ENCODE results near the gene QSOX1.

QSOX1 gene

GRCh38 chr1:180251526-180252305 lies 97.0 kb downstream of the QSOX1 start:
- Histone ChIP-seq H3K27ac (ENCODE audit: low read depth, low read length) (no peak overlapping the region), H3K4me3 (ENCODE audit: low read length) (no peak overlapping the region), H3K9ac (ENCODE audit: low read length) (no peak overlapping the region), H3K27me3 (ENCODE audit: control insufficient read depth, insufficient read depth, low read length) (peaks cover 6% of the 10 kb centered on the region), H3K4me1 (ENCODE audit: control insufficient read depth, insufficient read depth, low read length) (no peaks in the 10 kb centered on the region), H3K36me3 (ENCODE audit: control insufficient read depth, insufficient read depth, low read length) (no peaks in the 10 kb centered on the region)

DNA sequence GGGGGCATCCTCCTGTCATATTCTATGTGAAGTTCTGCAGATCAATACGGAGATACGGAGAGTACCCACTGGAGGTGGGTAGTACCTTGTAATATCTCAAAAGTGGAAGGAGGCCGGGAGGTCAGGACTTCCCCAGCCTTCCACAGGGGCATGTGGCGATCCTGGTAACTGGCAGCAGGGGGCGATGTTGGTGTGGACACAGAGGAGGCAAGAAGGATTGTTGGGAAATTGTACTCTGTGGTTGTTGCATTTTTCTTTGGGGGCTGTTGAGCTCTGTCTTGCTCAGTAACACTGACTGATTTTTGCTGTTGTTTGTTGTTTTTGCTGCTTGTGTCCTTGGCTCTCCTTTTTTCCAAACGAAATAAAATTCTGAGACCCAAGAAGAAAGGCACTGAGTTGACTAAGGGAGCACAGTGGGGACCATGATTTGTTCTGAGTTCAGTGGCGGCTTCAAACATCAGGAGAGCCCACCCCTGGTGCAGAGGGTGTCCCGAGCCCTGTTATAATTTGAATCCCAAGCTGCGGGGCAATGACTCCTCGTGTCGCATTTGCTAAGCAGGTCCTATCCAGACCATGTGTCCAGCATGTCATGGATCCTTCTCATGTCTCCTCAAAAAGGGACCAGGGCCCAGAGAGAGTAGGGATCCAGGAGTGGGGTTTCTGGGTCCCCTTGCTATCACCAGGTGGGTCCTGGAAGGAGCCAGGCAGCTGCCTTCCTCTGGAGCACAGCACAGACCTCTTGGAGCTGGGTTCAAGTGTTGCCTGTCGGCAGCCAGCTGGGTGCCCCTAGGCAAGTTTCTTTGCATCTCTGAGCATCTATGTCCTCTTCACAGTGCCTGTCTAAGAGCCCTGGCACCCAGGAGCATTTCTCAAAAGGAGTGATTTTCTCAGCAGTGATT lies 98.2 kb downstream of the QSOX1 start:
- Histone ChIP-seq H3K27ac (ENCODE audit: low read depth, low read length) (no peak overlapping the region), H3K27me3 (ENCODE audit: control insufficient read depth, insufficient read depth, low read length) (peaks cover 6% of the 10 kb centered on the region), H3K4me1 (ENCODE audit: control insufficient read depth, insufficient read depth, low read length) (no peaks in the 10 kb centered on the region), H3K4me3 (ENCODE audit: low read length) (no peak overlapping the region), H3K36me3 (ENCODE audit: control insufficient read depth, insufficient read depth, low read length) (no peaks in the 10 kb centered on the region), H3K9ac (ENCODE audit: low read length) (no peak overlapping the region)
